NCI-H2196 treated with DMSO at 0.1 percent for 48 hours (cell line): ENCODE results near the gene MED15.
"Not testable (repeated sequence)": the region's sequence is repeated elsewhere in the genome, so short reads cannot be mapped to it uniquely, and the experiment has no call there.

Experiments
- DNase-seq: peaks from one replicate; lab custom pipeline; 2025; ENCODE audit not compliant: unreplicated experiment; lab: John Stamatoyannopoulos, UW

The MED15 gene

DNA sequence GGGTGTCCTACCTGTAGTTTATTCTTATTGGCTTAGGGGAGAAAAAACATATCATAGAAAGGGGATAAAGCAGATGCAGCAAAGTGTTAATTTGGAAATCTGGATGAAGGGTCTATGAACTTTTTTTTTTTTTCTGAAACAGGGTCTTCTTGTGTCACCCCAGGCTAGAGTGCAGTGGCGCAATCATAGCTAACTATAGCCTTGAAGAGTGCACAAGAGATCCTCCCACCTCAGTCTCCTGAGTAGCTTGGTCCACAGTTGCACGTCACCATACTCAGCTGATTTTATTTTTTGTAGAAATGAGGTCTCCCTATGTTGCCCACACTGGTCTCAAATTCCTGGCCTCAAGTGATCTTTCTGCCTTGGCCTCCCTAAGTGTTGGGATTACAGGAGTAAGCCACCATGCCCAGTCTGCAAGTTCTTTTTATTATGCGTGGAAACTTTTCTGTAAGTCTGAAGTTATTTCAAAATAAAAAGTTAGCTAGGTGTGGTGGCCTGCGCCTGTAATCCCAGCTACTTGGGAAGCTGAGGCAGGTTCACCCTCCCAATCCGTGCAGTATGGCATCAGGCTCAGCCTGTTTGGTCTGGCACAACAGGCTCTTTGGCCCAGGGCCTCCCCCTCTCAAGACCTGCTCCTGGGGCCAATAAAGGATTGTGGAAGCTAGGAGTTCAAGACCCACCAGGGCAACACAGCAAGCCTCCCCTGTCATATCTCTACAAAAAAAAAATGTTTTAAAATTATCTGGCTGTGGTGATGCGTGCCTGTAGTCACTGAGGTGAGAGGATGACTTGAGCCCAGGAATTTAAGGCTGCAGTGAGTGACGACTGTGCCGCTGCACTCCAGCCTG, 111.9 kb downstream of the MED15 start:
- no peak for DNase-seq

DNA sequence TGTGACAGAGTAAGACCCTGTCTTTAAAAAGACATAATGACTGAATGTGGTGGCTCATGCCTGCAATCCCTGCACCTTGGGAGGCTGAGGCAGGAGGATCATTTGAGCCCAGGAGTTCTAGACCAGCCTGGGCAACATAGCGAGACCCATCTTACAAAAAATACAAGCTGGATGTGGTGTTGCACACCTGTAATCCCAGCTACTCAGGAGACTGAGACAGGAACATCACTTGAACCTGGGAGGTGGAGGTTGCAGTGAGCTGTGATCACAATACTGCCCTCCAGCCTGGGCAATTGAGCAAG, 112.4 kb downstream of the MED15 start:
- not testable (repeated sequence) for DNase-seq

DNA sequence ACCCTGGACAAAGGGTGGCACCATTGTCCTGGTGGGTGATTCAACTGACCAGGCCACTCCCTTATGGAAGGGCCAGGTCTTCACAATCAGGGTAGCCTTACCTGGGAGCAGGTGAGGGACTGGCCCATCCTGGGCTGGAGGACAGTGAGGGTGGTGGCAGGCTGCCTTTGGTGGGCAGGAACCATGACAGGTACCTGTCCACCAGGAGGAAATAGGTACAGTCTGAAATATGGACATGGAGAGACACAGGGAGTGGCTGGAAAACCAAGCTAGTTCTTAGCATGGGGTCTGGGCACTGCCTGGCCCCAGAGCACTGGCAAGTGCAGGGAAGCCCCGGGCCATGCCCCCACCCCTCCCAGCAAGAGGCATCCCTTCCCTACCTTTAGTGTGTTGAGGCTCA, 113.8 kb downstream of the MED15 start:
- no peak for DNase-seq

DNA sequence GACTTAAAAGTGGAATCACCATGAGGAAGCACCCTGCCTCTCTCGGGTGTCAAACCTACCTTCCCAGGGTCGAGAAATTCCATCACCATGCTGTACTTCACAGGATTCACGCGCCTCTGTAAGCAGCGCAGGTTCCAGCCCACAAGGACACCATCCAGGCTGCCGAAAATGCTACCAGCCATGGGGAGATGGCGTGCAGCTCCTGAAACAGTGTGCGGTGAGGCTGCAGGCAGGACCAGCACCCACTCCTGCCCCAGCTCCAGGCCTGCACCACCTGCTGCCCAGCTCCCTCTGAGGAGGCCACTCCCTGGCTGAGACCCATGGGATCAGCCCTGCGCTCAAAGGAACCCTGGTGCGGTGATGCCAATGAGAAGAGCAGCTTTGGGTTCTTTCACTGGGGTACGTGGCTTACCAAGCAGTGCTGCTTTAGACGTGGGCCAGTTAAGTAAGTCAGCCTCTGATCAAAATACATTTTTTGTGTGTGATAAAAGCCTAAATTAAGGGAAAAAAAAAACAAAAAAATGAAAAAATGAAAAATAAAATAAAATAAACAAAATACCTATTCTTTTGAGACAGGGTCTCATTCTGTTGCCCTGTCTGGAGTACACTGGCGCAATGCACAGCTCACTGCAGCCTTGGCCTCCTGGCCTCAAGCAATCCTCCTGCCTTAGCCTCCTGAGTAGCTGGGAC, 115.4 kb downstream of the MED15 start:
- no peak for DNase-seq

DNA sequence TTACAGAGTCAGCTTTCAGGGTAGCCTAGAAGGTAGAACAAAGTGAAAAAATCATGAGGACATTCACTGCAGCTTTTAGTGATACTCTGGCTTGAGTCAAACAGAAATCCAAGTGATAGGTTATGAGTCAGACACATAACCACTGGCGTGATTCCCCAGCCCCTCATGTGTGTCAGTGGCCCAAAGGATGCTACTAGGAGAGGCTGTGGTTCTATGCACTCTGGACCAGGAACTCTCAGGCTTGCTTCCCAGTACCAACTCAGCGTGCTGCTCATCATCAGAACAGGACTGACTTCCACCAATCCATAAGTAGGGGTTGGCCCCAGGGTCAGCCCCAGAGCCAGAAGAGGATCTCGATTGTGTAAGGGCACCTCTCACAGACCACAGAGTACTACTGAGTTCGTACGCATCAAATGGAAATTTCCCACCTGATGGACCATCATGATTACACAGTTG, 116.8 kb downstream of the MED15 start:
- no peak for DNase-seq

DNA sequence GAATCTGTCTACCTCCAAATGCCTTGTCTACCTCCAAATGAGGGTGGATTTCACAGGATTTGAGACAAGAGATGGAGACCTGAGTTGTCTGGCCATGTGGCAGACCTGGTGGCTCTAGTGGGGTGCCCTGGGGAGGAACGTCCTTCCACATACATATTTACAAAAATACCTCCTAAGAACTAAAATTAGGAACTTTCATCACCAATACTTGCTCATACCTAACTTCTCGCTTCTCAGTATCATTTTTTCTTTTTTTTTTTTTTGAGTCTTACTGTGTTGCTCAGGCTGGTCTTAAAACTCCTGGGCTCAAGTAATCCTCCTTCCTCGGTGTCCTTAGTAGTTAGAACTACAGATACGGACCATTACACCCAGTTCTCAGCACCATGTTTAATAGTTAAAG, 117.9 kb downstream of the MED15 start:
- no peak for DNase-seq

DNA sequence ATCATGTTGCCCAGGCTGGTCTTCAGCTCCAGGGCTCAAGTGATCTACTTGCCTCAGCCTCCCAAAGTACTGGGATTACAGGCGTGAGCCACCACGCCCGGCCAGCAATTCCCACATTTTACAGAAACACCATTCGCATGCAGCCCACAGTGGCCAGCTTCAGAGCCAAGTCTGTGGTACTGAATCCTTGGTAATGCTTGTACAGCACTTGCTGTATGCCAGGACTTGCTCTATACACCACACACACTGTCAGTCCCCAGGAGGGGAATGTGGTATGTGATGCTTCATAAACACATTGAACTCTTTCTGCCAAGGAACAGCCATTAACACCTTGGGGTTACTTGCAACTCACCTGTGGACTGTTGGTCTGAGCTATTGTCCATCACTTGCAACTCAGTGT, 119.4 kb downstream of the MED15 start:
- no peak for DNase-seq

DNA sequence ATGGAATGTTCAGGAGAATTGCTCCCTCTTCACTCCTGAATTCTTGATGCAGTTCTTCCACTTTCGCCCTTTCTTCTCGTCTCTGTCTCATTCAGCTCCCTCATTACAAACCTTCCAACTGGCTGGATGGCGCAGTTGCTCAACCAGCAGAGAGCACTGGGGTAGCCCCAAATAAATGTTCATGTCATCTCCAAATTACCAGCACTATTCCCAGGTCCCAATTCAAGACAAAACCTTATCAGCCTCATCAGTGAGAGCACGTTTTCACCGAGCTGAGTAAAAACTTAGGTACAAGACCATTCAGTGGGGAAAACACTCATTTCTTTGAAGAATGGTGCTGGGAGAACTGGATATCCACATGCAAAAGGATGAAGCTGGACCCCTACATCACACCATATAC, 120.0 kb downstream of the MED15 start:
- DNase-seq: no peak

DNA sequence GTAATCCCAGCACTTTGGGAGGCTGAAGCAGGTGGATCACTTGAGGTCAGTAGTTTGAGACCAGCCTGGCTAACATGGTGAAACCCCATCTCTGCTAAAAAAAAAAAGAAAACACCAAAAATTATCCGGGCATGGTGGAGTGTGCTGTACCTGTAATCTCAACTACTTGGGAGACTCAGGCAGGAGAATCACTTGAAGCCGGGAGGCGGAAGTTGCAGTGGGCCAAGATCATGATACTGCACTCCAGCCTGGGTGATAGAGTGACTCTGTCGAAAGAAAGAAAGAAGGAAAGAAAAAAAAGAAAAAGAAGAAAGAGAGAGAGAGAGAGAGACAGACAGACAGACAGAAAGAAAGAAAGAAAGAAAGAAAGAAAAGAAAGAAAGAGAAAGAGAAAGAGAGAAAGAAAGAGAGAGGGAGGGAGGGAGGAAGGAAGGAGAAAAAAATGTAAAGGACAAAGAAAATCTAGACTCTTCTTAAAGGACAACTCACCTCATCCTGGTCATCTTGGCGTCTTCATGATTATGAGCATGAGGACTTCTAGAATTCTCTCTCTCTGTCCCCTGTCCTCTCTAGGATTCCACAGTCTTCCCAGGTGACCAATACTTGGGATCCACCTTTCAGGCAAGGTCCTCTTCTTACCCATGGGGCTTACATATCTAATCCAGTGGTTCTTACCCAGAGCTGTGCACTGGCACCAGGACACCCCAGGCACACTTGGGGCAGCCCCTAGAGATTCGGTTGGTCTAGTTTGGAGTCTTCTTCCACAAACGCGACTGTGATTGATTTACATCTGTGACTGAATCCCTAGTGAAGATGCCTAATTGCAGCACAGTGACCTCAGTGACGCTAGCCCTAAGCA, 120.9 kb downstream of the MED15 start:
- DNase-seq: no peak

DNA sequence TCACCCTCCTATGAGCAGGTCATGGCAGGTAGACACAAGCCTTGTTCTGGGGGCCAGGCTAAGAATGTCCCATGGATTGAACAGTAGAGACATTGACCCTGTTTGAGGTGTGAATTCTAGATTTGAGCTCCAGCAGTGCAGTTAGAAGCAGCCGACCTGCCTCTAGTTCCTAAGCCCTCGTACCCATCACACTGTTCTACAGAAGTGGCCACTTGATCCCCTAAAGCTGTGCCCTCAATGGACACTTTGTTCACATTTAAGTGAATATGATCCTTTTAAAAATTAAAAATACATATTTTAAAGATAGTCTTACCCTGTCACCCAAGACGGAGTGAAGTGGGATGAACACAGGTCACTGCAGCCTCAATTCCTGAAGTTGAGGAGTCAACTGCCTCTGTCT, 122.0 kb downstream of the MED15 start:
- DNase-seq: no peak

DNA sequence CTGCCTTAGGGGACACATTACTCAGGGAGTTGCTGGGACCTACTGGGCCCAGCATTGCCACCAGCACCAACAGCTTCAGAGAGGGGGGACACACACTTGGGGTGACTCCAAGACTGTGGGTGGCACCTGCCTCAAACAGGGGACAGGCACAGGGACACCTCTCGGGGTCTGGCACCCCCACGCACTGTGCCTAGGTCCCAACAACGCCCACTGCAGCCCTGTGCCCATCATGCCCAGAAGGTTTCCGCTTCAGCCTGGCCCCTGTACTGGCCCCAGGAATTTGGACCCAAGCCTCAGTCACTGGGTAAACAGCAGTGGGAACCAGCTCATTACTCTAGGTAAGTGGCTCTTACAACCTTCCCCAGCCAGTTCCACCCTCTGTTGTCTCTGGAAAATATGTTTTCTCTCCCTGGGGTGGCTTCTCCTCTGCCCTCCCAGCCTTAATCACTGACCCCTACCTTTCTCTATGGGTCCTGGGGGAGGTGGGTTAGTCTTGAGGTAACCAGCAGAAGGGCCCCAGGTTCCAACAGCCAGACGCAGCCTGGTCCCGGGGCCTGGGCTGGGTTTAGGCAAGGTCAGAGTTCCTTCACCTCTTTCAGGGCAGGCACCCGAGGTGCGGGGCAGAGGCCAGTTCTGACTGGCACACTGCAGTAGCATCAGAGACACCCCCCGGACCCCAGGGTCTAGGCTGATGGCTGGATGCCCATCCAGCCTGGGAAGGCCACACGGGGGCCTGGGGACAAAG, 123.6 kb downstream of the MED15 start:
- DNase-seq: no peak

DNA sequence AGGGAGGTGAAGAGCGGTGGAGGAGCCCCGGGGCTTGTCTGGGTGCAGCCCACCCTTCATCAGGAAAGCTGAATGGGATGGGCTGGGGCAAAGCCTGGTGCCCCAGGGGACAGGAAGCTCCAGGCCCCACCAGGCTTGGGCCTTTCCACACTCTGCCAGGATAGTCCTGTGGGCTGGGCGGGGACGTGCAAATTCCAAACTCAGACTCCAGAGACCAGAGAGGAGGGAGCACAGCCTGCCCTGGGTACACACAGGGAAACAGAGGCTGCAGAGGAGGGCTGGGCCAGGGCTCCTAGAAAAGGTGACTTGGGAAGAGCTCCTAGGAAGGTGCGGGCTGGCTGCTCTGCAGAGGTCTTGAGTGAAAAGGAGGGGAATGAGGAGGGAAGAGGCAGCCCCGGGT, 124.7 kb downstream of the MED15 start:
- no peak for DNase-seq

DNA sequence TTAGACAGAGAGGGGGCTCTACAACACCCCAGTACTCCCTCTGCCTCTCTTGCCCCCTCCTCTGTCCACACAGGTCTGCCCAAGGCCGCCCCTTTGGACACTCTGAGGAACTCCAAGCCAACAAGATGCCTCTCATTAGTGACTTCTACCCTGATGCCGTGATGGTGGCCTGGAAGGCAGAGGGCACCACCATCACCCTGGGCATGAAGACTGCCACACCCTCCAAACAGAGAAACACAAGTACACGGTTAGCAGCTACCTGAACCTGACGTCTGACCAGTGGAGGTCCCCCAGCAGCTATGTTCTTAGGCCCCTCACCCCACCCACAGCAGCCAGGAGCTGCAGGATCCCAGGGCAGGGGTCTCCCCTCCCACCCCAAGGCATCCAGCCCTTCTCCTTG, 125.1 kb downstream of the MED15 start:
- no peak for DNase-seq

DNA sequence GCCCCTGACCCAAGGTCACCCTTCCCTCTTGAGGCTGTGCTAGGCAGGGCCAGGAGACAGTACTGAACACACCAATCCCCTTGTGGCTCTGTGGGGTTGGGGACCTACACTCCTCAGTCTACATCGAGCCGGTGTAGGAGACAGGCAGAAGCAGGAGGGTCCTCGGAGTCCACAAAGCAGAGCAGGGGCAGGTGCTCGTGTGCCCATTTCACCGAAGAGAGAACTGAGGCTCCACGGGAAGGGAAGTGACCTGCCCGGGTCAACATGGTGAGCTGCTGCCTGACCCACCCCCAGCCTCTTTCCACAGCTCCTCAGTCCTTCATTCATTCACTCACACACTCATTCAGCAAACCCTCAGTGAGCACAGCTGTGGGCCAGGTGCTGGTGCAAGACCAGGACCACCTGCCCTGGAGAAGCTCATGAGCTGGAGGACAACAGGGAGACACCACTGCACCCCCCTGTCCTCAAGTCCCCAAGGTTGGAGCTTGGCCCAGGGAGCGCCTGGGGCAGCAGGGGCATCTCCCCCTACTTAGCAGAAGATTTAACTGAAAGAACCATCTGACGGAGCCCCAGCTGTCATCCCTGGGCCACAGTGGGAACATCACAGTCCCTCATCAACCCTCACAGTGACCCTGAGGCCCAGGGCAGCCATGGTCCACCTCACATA, 127.3 kb downstream of the MED15 start:
- no peak for DNase-seq

DNA sequence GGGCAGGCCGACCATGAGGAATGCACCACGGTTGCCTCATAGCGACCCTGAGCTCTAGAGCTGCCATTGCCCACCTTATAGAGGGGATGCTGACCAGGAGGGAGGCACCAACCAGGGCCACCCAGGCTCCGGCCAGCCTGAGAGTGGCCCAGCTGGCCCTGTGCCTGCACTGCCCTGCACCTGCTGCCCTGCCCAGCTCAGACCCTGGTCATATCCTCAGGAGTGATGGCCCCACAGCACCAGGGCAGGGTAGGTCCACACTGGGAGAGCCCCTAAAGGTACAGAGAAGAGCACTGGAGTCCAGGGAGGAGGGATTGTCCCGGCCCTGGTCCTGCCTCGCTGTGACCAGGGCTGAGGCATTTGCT, 127.8 kb downstream of the MED15 start:
- DNase-seq: no peak

DNA sequence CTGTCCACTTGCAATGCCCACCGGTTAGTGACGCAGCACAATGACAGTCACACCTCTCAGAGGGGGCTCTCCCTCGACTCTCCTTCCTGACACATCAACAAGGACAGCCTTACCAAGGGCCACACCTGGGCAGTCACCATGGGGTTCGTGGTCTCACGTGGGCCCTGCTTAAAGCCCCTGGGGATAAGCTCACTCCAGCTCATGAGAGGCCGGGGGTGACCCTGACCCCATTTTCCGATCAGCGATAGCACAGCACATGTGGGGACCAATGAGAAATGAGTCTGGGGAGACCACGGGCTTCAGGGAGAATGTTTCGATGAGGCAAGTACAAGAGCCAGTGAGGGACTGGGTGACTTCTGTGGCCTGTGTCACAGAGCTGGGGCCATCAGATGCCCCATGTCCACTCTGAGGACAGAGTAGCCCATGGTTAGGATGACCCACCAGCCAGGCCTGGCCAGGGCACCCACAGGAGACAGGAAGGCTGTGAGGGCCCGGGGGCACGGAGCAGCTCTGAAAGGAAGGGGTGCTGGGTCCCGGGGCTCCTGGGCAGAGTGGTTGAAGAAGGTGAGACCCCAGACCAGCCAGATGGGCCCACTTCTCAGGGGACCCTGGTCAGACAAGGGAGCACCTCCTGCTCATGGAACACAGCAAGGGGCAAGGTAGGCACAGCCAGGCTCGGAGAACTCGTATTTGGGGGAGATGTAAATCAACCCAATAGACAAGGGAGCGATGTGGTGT, 128.8 kb downstream of the MED15 start:
- no peak for DNase-seq

DNA sequence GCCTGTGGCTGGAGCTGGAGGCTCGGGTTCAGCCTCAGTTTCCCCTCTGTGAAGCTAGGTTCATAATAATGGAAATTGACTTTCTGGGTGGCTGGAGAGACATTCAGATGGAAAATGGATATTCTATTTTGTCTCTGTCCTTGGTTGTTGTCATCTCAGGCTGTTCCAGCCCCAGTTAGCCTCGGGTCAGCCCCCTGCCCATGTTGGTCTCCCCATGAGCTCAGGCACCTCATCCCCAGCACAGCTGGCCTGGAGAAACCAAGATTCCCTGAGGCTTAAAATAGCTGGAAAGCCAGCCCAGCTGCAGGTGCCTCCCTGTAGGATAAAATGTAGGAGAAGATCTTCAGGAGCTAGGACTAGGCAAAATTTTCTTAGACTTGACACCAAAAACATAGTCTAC, 129.5 kb downstream of the MED15 start:
- no peak for DNase-seq
